Chondrocyte (in vitro differentiated cells): Measurements from ENCODE around the gene SEMA6B. TPM values are rescaled to one million over a fixed set of nuclear protein-coding genes. Genes with fewer than 3 reads are reported as not detected.

Source experiments
- DNase-seq: peaks from one replicate; pipeline ENCODE4 v3.0.0; 2021; ENCODE audit warnings: mixed read lengths, low spot score
- H3K27ac Mint-ChIP-seq: one replicate; pipeline ENCODE4 v1.8.0; 2021; ENCODE audit warnings: mild to moderate bottlenecking, moderate library complexity, mixed read lengths; ENCODE audit not compliant: unreplicated experiment
- H3K27me3 Mint-ChIP-seq: 2 replicates; pipeline ENCODE4 v1.8.0; 2021; ENCODE audit warnings: low read depth, mixed read lengths
- H3K36me3 Mint-ChIP-seq: 2 replicates; pipeline ENCODE4 v1.8.0; 2021; ENCODE audit warnings: low read depth, mixed read lengths
- H3K4me1 Mint-ChIP-seq: 2 replicates; pipeline ENCODE4 v1.8.0; 2021; ENCODE audit warnings: low read depth, mild to moderate bottlenecking, mixed read lengths
- H3K4me3 Mint-ChIP-seq: one replicate; pipeline ENCODE4 v1.8.0; 2021; ENCODE audit warnings: mild to moderate bottlenecking, moderate library complexity, mixed read lengths; ENCODE audit not compliant: unreplicated experiment
- H3K9me3 Mint-ChIP-seq: 2 replicates; pipeline ENCODE4 v1.8.0; 2021; ENCODE audit warnings: low read depth, mixed read lengths
- total RNA-seq: library from RNA; stranded (reverse); gene quantifications from 3 replicates; pipeline ENCODE4 v1.2.1, GENCODE V29; 2021
- TF ChIP-seq, protein P1 (sequence below): fragments of 200-600 bp; sonication (generic); IDR thresholded peaks from 2 replicates; pipeline ENCODE4 v1.5.0; 2021; ENCODE audit warnings: antibody characterized with exemption, mild to moderate bottlenecking, moderate library complexity

SEMA6B gene
- total RNA-seq, 1 donor from 2014 or later, result 4.2 TPM

DNA sequence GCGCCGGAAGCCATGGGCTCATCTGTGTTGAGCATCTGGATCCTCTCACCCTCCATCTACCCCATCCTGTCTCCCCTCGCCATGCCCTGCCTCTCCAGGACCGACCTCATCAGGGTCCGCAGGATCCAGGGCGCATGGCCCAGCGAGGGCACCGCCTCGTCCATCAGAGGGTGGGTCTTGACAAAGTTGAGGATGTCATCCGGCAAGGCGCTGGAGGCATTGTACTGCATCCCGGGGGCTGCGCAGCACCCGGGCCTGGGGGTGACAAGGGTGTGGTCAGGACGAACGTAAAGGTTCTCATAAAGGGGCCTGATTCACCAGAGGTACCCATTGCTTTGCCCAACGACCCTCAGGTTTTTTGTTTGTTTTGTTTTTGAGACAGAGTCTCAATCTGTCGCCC, 9.5 kb downstream of the SEMA6B start:
- no peak overlapping the region for H3K4me3 Mint-ChIP-seq
- no peak overlapping the region for H3K27ac Mint-ChIP-seq
- peaks cover 4% of the 10 kb centered on the region for H3K36me3 Mint-ChIP-seq
- no peaks in the 10 kb centered on the region for H3K4me1 Mint-ChIP-seq
- DNase-seq, result no peak
- H3K9me3 Mint-ChIP-seq, result no peaks in the 10 kb centered on the region
- H3K27me3 Mint-ChIP-seq, result no peaks in the 10 kb centered on the region
- TF ChIP-seq, protein P1, sequence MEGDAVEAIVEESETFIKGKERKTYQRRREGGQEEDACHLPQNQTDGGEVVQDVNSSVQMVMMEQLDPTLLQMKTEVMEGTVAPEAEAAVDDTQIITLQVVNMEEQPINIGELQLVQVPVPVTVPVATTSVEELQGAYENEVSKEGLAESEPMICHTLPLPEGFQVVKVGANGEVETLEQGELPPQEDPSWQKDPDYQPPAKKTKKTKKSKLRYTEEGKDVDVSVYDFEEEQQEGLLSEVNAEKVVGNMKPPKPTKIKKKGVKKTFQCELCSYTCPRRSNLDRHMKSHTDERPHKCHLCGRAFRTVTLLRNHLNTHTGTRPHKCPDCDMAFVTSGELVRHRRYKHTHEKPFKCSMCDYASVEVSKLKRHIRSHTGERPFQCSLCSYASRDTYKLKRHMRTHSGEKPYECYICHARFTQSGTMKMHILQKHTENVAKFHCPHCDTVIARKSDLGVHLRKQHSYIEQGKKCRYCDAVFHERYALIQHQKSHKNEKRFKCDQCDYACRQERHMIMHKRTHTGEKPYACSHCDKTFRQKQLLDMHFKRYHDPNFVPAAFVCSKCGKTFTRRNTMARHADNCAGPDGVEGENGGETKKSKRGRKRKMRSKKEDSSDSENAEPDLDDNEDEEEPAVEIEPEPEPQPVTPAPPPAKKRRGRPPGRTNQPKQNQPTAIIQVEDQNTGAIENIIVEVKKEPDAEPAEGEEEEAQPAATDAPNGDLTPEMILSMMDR, result no peak

DNA sequence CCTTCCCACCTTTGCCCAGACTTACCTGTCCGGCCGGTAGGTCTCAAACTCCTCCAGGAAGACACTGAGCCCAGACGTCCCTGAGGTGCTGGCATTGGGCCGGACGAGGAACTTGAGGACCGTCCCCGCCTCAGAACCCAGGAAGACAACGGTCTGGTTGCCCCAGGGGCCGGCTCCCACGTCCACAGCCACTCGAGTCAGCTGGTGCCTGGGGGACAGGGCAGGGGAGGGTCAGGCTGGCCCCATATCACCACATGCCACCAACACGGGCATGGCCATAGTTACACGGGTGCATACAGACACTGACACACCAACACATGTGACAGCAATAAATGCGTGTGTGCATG, 11.3 kb downstream of the SEMA6B start:
- Mint-ChIP-seq H3K36me3 (peaks cover 4% of the 10 kb centered on the region), H3K9me3 (no peaks in the 10 kb centered on the region), H3K4me1 (no peaks in the 10 kb centered on the region), H3K27me3 (no peaks in the 10 kb centered on the region), H3K27ac (no peak overlapping the region), H3K4me3 (no peak overlapping the region)
- TF ChIP-seq, protein P1, result no peak
- no peak for DNase-seq

DNA sequence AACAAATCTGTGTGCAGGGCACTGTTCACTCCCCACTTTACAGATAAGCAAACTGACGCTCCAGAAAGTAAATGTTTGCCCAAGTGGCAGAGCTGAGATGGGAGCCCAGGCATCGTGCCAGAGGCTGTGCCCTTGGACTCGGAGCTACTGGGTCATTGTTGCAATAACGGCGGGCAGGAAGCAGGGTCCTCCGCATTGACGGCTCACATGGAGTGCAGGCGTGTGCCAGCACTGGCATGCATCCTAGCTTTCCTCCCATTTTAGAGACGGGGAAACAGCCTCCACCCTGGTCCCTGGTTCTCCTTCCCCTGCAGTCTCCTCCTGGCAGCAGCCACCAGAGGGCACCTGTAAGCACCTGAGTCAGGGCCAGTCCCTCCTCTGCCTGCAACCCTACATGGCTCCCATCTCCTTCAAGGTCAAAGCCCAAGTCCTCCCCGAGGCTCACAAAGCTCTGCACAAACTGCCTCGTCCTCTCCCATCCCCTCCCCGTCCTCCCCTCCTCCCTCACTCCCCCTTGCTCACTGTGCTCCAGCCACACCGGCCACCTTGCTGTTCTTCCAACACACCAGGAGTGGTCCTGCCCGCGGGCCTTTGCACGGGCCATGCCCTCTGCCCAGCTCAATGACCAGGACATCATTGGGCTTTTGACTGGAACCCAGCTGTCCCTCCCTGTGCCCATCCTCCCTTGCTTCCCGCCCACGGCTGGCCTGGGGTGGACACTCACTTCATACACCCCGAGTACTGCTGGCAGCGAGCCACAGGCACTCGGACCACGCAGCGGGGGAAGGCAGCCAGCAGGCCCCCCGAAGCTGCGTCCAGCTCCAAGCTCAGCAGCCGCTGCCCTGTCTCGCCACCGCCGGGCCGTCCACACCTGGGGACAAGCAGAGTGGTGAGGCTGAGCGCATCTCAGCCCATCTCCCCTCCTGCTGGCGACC, 11.9 kb downstream of the SEMA6B start:
- TF ChIP-seq, protein P1, result peak; percentile 61
- no peaks in the 10 kb centered on the region for H3K27me3 Mint-ChIP-seq
- no peaks in the 10 kb centered on the region for H3K4me1 Mint-ChIP-seq
- H3K27ac Mint-ChIP-seq, result no peak overlapping the region
- peak; percentile 92 for DNase-seq
- H3K36me3 Mint-ChIP-seq, result no peaks in the 10 kb centered on the region
- no peaks in the 10 kb centered on the region for H3K9me3 Mint-ChIP-seq
- no peak overlapping the region for H3K4me3 Mint-ChIP-seq

DNA sequence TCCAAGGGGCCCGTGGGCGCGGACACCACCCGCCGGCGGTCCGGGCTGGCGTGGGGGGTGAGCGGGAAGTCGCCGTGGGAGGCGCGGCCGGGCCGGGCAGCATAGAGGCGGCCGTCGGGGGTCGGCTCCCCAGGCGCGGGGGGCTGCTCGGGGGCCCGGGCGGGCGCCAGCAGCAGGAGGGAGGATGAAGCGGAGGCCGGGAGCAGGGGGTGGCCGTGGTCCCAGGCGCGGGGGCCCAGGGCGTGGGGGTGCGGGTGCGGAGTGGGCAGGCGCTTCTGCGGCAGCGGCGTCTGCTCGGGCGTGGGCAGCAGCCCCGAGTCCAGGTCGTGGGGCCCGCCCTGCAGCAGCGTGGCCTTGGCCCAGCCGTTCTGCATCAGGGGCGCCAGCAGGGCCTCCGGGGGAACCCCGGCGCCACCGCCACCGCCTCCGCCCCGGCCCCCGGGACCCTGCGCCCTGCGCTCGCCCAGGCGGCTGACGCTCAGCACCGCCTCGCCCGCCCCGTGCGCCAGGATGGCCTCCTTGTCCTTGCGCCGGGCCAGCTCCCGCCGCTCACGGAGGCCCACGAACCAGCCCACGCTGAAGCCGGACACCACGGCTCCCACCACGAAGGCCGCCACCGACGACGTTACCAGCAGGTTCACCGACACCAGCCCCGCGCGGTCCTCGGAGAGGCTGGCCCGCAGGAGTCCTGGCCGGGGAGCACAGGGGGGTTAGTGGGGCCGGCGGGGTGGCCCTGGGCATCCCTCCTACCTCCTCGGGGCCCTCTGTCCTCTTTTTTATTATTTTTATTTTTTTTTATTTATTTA, 15.4 kb downstream of the SEMA6B start:
- no peak overlapping the region for H3K27ac Mint-ChIP-seq
- TF ChIP-seq, protein P1, result no peak

More for the DNA sequence above, 15.4 kb downstream of the SEMA6B start:
- H3K27me3 Mint-ChIP-seq, result peaks cover 10% of the 10 kb centered on the region
- H3K9me3 Mint-ChIP-seq, result no peaks in the 10 kb centered on the region
- no peak for DNase-seq
- no peaks in the 10 kb centered on the region for H3K4me1 Mint-ChIP-seq
- no peaks in the 10 kb centered on the region for H3K36me3 Mint-ChIP-seq
- H3K4me3 Mint-ChIP-seq, result no peak overlapping the region
